ENCODE results near the gene ATG101.
"Not testable (repeated sequence)": the region's sequence is repeated elsewhere in the genome, so short reads cannot be mapped to it uniquely, and the experiment has no call there.

DNA sequence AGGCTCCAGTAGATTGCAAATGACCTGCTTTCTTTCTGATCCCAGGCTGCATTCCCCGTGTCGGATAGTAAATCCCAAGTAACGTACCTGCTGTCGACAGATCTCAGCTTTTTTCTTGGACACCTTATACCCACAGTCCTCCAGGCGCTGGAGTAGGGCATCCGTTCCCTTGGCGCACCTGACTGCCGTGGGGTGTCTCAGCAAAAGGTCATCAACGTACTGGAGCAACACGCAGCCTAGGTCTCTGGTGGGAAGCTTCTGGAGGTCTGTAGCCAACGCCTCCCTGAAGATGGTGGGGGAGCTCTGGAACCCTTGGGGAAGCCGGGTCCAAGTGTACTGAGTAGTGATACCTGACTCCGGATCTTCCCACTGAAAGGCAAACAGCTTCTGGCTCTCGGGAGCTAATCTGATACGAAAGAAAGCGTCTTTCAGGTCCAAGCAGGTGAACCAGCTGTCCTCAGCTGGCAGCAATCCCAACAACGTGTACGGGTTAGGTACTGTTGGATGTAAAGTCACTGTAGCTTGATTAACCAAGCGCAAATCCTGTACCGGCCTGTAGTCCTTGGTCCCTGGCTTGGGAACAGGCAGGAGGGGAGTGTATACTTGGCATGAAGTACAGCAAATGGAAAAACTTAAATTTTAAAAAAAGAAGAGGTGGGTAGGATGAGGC, 48.2 kb downstream of the ATG101 start:
- not testable (repeated sequence) for TF ChIP-seq EZH2 (IDR thresholded peaks at IDR 0.05); POLR2AphosphoS5 (IDR thresholded peaks at IDR 0.05; ENCODE audit: borderline replicate concordance, low read depth, low read length)
